Measurements from ENCODE around the gene ATRX. TPM values are rescaled to one million over a fixed set of nuclear protein-coding genes. Genes with fewer than 3 reads are reported as not detected.
"Not testable (repeated sequence)": the region's sequence is repeated elsewhere in the genome, so short reads cannot be mapped to it uniquely, and the experiment has no call there.

The ATRX gene, protein sequence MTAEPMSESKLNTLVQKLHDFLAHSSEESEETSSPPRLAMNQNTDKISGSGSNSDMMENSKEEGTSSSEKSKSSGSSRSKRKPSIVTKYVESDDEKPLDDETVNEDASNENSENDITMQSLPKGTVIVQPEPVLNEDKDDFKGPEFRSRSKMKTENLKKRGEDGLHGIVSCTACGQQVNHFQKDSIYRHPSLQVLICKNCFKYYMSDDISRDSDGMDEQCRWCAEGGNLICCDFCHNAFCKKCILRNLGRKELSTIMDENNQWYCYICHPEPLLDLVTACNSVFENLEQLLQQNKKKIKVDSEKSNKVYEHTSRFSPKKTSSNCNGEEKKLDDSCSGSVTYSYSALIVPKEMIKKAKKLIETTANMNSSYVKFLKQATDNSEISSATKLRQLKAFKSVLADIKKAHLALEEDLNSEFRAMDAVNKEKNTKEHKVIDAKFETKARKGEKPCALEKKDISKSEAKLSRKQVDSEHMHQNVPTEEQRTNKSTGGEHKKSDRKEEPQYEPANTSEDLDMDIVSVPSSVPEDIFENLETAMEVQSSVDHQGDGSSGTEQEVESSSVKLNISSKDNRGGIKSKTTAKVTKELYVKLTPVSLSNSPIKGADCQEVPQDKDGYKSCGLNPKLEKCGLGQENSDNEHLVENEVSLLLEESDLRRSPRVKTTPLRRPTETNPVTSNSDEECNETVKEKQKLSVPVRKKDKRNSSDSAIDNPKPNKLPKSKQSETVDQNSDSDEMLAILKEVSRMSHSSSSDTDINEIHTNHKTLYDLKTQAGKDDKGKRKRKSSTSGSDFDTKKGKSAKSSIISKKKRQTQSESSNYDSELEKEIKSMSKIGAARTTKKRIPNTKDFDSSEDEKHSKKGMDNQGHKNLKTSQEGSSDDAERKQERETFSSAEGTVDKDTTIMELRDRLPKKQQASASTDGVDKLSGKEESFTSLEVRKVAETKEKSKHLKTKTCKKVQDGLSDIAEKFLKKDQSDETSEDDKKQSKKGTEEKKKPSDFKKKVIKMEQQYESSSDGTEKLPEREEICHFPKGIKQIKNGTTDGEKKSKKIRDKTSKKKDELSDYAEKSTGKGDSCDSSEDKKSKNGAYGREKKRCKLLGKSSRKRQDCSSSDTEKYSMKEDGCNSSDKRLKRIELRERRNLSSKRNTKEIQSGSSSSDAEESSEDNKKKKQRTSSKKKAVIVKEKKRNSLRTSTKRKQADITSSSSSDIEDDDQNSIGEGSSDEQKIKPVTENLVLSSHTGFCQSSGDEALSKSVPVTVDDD (N-terminal part only)
- 100 to 1,000 TPM; 124 to 177 TPM for total RNA-seq

DNA sequence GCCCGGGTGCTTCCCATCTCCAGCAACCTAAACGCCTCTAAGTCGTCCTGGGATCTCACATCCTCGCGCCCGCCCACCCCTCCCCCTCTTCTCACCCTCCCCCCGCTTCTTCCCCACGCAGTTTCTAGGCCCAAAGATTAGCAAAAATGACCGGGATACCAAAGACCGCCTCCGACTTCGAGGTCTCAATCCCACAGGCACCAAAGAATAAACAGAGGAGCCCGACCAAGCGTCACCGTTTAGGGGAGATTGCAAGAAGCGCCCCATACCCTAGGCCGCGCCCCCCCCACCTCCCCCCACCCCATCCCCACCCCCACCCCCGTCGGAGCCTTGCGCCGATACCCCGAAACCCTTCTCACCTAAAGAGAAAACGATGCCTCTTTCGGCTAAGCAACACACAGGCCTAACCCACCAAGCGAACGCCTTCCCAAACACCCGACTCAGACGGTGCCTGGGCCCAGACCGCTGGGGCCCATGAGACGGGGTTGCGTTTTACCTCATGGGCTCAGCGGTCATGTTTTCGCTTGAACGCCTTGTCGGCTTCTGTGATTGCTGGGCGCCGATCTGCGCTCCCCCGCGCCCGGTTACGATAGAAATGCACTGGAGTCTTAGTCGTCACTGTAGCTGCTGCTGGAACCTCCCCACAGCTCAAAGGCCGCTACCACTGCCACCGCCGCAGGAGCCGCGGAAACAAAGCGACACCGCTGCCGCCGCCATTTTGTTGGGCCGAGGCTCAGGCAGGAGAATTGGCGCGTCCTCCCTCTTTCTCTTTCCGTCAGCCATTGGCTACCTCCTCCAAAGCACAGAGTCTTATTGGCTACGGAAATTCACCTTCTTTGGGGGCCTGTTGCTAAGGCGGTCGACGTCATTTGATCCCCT lies at the start of gene ATRX:
Gene ATRX, minus strand, starts transcription at position 731 of the 879 bp plus-strand sequence. Its CDS starts 215 bp downstream, at position 516.
- DNase-seq (ENCODE audit: low spot score) (peak; percentile 10), ATAC-seq (ENCODE audit: insufficient number of reproducible peaks, low FRiP score, low read depth) (no peak)
- no peaks in the 10 kb centered on the region for H3K9me3 ChIP-seq
- H3K4me3 ChIP-seq: peak within 1 kb of the TSS; percentile 85
- H3K27ac ChIP-seq: peak within 1 kb of the TSS; percentile 80 to 88
- H3K27me3 ChIP-seq (replicated peaks; ENCODE audit: insufficient read depth): no peaks in the 10 kb centered on the region
- TF ChIP-seq, protein P1, sequence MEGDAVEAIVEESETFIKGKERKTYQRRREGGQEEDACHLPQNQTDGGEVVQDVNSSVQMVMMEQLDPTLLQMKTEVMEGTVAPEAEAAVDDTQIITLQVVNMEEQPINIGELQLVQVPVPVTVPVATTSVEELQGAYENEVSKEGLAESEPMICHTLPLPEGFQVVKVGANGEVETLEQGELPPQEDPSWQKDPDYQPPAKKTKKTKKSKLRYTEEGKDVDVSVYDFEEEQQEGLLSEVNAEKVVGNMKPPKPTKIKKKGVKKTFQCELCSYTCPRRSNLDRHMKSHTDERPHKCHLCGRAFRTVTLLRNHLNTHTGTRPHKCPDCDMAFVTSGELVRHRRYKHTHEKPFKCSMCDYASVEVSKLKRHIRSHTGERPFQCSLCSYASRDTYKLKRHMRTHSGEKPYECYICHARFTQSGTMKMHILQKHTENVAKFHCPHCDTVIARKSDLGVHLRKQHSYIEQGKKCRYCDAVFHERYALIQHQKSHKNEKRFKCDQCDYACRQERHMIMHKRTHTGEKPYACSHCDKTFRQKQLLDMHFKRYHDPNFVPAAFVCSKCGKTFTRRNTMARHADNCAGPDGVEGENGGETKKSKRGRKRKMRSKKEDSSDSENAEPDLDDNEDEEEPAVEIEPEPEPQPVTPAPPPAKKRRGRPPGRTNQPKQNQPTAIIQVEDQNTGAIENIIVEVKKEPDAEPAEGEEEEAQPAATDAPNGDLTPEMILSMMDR (IDR thresholded peaks at IDR 0.05): no peak
- no peaks in the 10 kb centered on the region for H3K4me1 ChIP-seq (ENCODE audit: control insufficient read depth in 1 of 2, low read depth in 2 of 2)
- H3K36me3 ChIP-seq: no peaks in the 10 kb centered on the region

DNA sequence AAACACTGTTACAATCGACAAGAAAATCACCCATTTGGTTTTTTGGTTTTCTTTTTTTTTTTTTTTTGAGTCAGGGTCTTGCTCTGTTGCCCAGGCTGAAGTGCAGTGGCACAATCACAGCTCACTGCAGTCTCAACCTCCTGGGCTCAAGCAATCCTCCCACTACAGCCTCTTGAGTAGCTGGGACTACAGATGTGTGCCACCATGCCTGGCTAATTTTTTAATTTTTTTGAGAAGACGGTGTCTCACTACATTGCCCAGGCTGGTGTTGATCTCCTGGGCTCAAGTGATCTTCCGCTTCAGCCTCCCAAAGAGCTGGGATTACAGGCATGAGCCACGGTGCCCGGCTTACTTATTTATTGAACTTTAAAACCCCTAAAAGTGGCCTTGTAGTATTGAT lies 45.5 kb upstream of the ATRX start:
- not testable (repeated sequence) for H3K27ac ChIP-seq; DNase-seq (ENCODE audit: low spot score); H3K9me3 ChIP-seq; H3K4me3 ChIP-seq; H3K27me3 ChIP-seq (replicated peaks; ENCODE audit: insufficient read depth); H3K36me3 ChIP-seq; H3K4me1 ChIP-seq (ENCODE audit: control insufficient read depth in 1 of 2, low read depth in 2 of 2); ATAC-seq (ENCODE audit: insufficient number of reproducible peaks, low FRiP score, low read depth)

DNA sequence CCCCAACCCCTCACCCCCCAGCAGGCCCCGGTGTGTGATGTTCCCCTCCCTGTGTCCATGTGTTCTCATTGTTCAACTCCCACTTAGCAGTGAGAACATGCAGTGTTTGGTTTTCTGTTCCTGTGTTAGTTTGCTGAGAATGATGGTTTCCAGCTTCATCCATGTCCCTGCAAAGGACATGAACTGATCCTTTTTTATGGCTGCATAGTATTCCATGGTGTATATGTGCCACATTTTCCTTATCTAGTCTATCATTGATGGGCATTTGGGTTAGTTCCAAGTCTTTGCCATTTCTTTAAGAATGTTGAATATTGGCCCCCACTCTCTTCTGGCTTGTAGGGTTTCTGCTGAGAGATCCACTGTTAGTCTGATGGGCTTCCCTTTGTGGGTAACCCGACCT lies 36.0 kb upstream of the ATRX start:
- H3K4me3 ChIP-seq, H3K36me3 ChIP-seq: not testable (repeated sequence)

DNA sequence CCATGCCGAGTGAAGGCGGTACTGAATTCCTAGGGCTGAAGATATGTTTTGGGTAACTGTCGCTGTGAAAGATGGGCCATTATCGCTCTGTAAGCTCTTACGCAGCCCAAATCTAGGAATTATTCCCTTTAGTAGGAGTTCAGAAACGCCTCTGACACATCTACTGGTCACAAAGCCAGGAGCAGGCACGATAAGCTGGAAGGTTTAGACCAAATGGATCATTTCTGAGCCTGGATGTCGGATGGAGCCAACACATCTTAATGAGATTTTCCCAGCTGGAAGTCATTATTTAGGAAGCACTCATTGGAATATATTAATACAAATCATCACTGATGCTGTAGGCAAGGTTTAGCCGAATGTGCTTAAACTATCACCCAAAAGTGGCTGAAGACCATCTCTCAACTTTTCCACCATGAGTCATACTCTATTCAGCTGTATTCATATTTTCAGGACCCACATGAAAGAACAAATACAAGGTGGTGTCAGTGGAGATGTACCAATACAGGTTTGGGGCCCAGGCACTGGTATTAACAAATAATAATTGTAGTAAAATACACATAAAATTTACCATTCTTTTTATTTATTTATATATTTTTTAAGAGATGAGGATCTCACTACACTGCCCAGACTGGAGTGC lies 34.2 kb upstream of the ATRX start:
- no peaks in the 10 kb centered on the region for H3K36me3 ChIP-seq
- no peak overlapping the region for H3K4me3 ChIP-seq
- H3K27me3 ChIP-seq (replicated peaks; ENCODE audit: insufficient read depth): no peaks in the 10 kb centered on the region
- ATAC-seq (ENCODE audit: insufficient number of reproducible peaks, low FRiP score, low read depth) (no peak), DNase-seq (ENCODE audit: low spot score) (no peak)
- no peaks in the 10 kb centered on the region for H3K9me3 ChIP-seq
- H3K27ac ChIP-seq: no peak overlapping the region
- TF ChIP-seq, protein P1 (IDR thresholded peaks at IDR 0.05): no peak
- no peaks in the 10 kb centered on the region for H3K4me1 ChIP-seq (ENCODE audit: control insufficient read depth in 1 of 2, low read depth in 2 of 2)

More for the DNA sequence above, 36.0 kb upstream of the ATRX start:
- not testable (repeated sequence) for ATAC-seq (ENCODE audit: insufficient number of reproducible peaks, low FRiP score, low read depth); H3K27ac ChIP-seq; H3K27me3 ChIP-seq (replicated peaks; ENCODE audit: insufficient read depth); DNase-seq (ENCODE audit: low spot score); H3K9me3 ChIP-seq; H3K4me1 ChIP-seq (ENCODE audit: control insufficient read depth in 1 of 2, low read depth in 2 of 2)

DNA sequence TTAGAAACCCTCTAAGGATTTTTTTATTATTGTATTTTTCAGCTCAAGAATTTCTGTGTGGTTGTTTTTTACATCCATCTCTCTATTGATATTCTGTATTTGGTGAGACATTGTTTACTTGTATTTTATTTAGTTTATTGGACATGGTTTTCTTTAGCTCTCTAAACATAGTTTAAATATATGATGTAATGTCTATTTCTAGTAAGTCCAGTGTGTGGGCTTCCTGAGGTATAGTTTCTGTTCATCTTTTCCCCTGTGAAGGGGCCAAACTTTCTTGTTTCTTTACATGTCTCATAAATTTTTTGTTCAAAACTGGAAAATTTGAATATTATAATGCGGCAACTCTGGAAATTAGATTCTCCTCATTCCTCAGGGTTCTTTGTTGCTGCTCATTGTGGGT lies 28.2 kb upstream of the ATRX start:
- TF ChIP-seq, protein P1 (IDR thresholded peaks at IDR 0.05): no peak

More for the DNA sequence above, 28.2 kb upstream of the ATRX start:
- Histone ChIP-seq H3K9me3 (no peaks in the 10 kb centered on the region), H3K36me3 (no peaks in the 10 kb centered on the region), H3K27ac (no peak overlapping the region), H3K27me3 (replicated peaks; ENCODE audit: insufficient read depth) (no peaks in the 10 kb centered on the region), H3K4me1 (ENCODE audit: control insufficient read depth in 1 of 2, low read depth in 2 of 2) (no peaks in the 10 kb centered on the region), H3K4me3 (no peak overlapping the region)
- ATAC-seq (ENCODE audit: insufficient number of reproducible peaks, low FRiP score, low read depth): no peak
- no peak for DNase-seq (ENCODE audit: low spot score)
